Measurements from ENCODE around the gene KCNJ1.
A peak's percentile ranks its signal among the peaks of the same experiment; 100 is the strongest.

The KCNJ1 gene

GRCh38 chr11:128852327-128853023 lies 14.6 kb downstream of the KCNJ1 start:
- DNase-seq: peak in 5 of 51 donors; percentile 9 to 41 (median 33)

DNA sequence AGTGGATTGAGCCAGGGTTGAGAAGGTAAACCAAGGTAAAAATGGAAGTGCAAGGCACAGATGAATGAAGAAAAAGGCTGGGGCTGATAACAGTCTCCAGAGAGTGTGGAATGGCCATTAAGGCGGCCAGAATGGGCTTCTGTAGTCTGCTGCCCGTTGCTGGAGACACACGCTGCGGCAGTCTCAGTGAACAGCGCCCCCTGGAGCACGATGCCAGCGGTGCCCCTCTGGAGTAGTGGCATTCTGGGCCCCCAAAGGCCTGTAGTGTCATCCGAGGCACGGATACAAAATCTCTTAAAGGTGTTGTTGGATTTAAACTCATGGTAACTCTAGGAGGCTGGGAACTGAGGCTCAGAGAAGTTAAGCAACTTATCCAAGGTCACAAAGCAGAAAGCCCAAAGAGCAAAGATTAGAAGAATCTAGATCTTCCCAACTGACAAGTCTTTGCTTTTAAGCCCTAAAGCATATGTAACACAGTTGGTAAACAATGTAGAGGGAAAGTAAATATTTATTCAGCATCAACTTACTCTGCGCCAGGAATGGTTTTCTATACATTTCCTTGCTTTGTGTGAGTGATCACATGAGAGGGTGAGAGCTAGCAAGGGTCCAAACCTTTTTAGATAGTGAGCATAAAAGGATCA lies 18.2 kb downstream of the KCNJ1 start:
- DNase-seq: peak in 8 of 51 donors; percentile 5 to 41 (median 8)

GRCh38 chr11:128846985-128847384 lies 20.1 kb downstream of the KCNJ1 start:
- no peak for DNase-seq

GRCh38 chr11:128845334-128845780 lies 21.7 kb downstream of the KCNJ1 start:
- no peak for DNase-seq

GRCh38 chr11:128843198-128843785 lies 23.8 kb downstream of the KCNJ1 start:
- no peak for DNase-seq

GRCh38 chr11:128841461-128842072 lies 25.5 kb downstream of the KCNJ1 start:
- no peak for DNase-seq

DNA sequence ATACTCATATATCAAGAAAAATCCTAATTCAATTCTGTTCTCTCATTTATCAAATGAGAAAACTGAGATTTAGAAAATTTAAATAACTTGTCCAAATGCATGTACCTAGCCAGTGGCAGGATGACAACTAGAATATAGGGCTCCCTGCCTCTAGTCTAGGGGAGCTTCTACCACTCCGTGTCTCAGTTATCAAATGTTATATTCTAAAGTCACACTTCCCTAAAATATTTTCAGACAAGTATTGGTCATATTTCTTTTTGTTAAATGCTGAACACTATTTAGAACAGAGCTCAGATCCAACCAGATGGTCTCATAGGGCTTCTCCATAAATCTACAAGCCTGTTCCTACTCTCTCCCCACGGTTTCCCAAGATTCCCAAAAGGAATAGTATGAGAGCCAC lies 26.3 kb downstream of the KCNJ1 start:
- DNase-seq: no peak

DNA sequence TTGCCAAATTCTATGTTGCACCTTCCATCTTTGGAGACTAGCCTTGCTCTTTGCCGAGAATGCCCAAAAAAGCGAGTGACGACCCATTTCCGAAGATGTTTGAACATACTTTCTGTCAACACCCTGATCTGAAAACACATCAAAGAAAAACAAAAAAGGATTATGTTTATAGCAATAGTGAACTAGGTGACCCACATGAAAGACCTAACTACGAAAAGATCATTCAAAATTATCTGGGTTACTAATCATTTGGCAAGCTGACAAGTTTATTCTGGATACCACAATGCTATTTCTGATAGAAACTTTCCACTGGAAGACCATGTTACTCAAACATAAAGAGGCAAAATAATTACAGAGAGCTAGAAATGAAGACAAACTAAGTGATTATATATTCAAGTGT lies 27.0 kb downstream of the KCNJ1 start:
- no peak for DNase-seq

- DNase-seq: no peak
These were observed 28.0 kb downstream of the KCNJ1 start for GRCh38 chr11:128839081-128839480.

- DNase-seq: no peak
These were observed 29.5 kb downstream of the KCNJ1 start for GRCh38 chr11:128837627-128838026.

- no peak for DNase-seq
These were observed 31.2 kb downstream of the KCNJ1 start for GRCh38 chr11:128835741-128836430.

DNA sequence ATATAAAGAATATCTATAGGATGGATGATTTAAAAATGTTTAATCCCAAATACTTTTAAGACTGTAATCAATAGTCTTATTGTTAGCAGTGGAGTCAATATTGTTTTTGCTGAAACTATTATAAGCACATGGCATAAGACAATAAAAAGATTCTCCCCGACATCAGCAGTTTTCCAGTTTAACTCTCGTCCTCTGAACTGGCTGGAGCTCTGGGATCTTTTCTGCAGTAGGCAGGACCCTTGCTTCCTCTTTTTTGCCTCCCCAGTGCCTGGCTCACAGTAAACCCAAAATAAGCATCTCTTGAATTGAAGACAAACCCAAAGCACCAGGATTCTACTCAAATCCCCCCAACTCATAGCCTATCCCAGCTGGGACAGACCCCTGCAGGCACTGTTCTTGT lies 32.9 kb downstream of the KCNJ1 start:
- no peak for DNase-seq

DNA sequence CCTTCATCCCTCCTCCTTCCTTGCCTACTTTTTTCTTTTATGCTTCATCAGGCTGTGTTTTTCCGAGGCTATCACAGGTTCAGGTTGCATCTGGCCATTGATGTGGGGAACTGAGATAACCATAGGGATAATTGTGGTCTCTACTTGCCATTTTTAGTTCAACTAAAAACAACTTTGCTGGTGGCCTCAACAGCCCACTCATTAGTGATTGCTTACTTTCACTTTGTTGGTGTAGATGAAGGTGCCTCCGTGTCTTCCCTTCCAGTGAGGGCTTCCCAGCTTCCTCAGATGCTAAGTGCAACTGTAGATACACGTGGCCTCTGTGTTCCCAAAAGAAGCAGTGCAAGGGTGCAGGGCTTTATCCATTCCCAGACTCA lies 35.0 kb downstream of the KCNJ1 start:
- DNase-seq: no peak

DNA sequence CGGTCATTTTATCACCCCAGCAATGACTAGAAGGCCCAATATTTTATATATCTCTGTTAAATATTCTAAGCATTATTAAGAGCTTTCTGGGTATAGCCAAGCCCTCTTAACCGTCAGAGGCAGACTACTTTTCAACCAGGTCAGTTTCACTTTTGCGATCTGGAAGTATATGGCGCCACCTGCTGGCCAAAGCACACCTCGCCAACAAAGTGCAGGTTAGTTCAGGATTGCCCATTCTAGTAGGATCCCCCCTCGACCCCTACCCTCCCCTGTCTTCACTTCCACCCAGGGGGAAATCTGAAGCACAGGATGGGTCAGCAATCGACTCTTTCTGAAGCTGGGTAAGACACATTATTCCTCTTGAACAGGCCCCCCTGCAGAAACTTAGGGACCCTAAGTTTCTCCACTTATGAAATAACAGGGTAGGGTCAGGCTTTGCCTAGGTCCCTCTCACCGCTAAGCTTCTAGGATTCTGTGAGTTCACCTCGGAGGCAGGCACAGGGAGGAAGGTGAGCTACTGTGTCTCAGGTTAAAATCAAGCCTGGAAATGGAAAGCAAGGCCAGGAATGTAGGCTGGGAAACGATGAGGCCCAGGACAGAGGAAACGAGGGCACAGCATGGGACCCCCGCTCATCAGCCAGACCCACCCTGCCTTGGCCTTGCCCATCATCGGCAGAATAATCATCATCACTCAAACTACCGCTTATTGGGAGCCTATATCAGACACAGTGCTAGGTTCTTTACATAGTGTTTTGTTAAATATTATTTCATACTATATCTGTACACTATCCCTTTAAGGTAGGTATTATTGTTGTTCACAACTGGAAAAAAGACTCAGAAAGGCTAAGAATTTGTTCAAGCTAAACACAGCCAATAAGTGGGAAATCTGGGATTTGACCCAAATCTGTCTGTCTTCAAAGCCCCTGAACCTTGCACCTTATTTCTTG lies 35.6 kb downstream of the KCNJ1 start:
- peak in 48 of 51 donors; percentile 12 to 84 (median 56) for DNase-seq

DNA sequence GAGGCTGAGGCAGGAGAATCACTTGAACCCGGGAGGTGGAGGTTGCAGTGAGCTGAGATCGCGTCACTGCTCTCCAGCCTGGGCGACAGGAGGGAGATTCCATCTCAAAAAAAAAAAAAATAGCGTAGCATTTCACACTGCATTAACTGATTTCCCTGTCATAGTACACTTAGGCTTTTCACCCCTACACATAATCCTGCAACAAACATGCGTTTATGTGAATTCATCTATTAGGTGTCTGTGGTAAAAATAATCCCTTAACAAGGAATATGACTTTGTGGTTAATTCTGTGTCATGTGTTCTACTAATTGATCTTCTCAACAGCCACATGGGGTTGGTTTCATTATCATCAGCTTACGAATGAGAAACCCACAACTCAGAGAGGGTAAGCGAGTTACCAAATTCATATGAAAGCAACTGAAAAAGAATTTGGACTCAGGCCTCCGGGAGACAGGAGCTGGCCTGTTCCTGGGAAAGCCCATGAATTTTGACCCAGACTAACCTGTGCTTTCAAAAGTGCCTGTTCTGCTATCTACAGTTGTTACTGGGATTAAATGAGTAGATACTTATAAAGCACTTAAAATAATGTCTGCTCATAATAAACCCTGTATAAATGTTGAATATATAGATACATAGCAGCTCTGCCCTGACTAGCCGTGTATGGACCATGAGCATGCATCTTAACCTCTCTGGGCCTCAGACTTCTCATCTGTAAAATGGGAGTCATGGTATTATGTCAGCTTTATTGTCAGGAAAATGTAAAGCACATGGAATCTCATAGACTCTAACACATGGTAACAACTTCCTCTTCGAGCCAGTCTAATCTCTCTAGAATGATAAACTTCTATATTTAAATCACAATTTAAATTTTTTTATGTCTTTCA lies 36.6 kb downstream of the KCNJ1 start:
- no peak for DNase-seq

DNA sequence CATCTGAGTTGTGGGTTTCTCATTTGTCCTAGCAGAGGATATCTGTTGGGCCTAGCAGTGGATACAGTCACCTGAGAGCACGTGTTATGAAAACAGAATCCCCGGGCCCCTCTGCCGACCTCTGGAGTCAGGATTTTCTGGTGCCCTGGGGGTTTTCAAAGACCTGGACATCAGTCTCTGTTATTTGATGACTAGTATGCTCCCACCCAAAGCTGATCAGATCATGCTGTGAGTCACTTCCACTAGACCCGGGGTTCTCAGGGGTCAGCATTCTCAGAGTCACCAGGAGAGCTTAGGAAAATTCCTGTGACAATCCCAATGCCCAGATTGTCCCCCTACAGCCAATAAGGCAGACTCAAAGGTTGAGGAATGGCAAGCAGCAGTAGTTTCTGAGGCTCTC lies 38.7 kb downstream of the KCNJ1 start:
- DNase-seq: no peak

DNA sequence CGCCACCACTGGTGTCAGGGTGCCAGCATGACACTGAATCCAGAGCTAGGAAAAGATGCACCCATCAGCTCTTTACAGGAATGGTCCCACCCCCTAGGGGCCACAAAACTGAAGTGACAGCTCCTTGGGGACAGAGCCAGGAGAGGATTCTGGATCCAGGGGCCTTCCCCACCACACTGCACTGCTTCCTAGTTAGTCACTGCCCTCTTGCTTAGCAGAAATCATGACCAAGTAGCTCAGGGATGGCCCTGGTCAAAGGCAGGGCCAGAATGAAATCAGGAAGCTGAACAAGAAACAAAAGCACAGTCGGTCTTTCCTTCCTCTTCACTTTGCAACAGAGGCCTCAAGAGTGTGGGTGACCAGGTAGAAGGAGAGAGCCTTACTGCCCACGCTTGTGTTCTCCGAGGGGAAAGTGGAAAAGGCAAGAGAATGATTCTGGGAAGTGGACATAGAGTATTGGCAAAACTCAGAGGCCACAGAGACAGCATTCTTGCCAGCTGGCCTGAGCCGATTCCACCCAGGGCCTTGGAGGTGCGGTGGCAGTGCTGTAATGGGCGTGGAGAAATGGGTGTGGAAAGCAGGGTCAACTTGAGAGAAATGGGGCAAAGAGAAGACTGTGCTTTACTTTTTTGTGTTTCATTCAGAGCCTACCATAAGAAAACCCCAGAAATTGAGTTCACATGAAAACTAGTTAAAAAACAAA lies 39.8 kb downstream of the KCNJ1 start:
- no peak for DNase-seq

DNA sequence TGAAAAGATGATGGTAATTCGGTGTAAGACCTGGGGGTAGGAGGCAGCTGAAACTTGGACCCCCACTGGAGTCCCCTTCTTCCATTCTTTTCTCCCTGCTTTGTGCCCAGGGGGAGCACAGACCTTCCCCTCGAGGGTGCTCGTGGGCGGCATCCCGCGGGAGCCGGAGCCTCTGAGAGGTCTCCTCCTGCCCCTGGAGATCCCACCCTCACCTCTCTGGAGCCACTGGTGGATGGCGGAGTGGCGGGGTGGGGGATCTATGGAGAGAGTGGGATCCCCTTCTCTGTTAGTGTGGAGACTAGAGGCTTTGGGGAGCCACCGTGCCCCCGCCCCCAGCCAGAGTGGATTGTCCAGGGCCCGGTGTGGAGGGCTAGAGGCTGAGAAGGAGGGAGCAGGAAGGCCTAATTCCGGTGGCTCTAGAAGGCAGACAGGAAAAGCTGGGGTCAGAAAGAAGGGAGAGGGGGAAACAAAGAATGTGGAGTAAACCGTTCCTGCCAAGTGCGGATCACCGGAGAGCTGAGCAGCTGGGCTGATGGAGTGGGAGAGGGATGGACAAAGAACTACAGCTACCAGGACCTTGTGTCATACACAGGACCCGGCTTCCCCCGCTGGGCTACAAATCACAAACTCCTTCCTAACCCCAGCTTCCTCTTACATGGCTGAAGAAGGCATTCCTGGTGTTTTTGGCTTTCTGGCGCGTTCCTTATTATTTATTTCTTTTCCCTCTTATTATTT lies 41.9 kb downstream of the KCNJ1 start:
- DNase-seq: no peak

Measured in hypothalamus (tissue), 51 donors.